Epidermal melanocyte (primary cell): ENCODE results near the gene NR6A1.

ENCODE experiments used
- DNase-seq: peaks from one replicate; pipeline ENCODE4 v3.0.0; 2011; ENCODE audit warnings: low spot score; ENCODE audit not compliant: insufficient read length

Gene NR6A1

DNA sequence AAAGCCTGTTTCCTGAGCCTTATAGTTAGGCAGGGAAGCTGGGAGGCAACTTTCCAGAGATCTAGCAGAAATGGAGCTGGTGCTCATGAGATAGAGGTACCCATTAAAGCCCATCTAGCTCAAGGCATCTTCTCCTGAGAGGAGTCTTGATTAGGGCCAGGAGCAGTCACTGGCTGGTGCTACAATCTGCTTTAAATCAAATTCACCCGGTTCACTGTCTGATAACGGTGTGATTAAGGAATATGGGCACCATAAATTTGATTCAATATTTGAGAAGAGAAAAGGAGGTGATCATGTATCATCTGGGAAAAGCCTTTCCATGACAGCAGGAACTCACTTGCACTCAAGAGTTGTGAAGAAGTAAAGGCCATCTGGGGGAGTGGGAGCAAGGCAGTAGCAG, 240.0 kb downstream of the NR6A1 start:
- DNase-seq, result no peak

GRCh38 chr9:124530246-124530645, 240.9 kb downstream of the NR6A1 start:
- no peak for DNase-seq

DNA sequence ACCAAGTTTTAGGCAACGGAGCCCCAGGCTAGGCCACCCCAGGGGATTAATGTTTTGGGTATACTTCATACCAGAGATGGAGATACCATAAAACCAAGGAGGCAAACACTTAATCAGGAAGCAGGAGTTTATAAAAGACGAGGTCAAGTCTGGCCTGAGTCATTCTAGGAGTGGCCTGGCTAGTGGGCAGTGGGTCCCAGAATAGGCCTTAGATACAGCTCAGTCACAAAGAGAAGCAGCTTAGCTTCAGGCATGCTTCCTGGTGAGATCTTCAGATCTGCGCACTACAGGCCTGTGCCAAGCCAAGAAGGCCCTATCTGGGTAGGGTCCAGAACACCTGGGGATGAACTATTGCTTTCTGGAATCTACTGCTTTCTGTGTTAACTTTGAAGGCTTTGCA, 243.3 kb downstream of the NR6A1 start:
- DNase-seq, result no peak

DNA sequence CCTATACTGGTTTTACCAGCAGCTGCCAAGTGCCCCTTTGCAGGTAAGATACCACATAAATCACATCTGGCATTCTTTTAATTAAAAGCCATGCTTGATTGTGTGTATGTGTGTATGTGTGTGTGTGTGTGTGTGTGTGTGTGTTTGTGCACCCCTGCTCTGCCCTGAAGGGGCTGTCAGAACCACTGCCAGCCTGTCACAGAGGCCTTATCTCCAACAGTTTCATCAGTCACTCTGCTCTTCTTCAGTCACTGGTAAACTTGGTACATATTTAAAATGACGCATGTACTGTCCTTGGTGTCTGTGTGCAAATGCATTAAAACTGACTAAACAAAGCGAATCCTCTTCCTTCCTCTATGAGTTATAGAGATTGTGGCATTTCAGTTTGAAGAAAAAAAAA, 244.9 kb downstream of the NR6A1 start:
- DNase-seq, result no peak

- DNase-seq, result no peak
These were observed 248.7 kb downstream of the NR6A1 start for GRCh38 chr9:124522121-124523098.

GRCh38 chr9:124521142-124521541, 250.0 kb downstream of the NR6A1 start:
- no peak for DNase-seq

GRCh38 chr9:124520206-124520596, 250.9 kb downstream of the NR6A1 start:
- peak; percentile 78 for DNase-seq

DNA sequence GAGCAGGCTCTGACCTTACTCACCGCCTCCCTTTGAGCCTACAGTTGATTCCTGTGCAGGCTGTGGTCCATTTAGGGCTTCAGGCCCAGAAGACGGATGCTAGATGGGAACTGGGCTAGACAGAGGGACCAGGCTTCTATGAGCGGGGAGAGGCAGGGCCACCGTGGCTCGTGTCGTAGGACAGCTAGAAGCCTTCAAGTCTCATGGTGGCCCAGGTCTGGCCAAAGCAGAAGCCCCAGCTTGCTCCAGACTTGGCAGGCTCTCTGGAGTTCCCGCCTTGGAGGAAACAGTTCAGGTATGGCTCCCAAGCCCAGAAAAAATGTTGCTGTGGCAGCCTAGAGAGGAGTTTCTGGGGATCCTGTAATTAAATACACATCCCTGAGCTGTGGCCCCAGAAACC, 253.0 kb downstream of the NR6A1 start:
- DNase-seq, result no peak

DNA sequence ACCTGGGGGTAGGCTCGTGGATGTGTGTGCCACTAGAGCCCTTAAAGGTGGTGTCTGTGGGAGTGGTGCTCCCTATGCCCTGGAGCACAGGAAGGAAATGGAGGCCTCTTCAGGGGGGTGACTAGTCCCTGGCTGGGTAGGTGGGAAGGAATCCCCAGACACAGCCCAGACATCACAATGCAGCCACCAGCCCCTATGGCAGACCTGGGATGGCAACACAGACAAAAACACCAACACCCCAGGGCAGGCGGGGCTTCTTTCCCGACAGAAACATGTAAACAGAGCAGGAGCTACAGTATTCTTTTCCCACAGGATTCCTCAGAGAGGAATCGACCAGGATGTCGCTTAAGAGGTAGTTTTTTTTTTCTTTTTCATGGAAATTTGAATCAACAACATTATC, 253.5 kb downstream of the NR6A1 start:
- no peak for DNase-seq

DNA sequence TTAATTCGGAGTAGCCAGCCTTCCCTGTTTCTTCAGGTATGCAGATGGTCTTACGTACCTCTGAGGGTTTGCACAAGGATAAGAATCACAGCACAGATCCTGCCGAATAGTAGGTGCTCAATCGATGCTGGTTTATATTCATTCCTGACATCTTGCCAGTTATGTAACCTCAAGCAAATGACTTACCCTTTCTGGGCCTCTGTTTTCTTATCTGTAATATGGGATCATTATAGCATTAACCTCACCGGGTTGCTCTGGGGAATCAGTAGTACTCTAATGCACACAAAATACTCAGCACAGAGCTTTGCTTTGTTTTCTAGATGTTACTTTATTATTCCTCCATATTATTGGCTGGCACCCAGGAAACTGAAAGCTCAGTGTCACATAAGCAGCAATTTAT, 256.2 kb downstream of the NR6A1 start:
- DNase-seq, result no peak

DNA sequence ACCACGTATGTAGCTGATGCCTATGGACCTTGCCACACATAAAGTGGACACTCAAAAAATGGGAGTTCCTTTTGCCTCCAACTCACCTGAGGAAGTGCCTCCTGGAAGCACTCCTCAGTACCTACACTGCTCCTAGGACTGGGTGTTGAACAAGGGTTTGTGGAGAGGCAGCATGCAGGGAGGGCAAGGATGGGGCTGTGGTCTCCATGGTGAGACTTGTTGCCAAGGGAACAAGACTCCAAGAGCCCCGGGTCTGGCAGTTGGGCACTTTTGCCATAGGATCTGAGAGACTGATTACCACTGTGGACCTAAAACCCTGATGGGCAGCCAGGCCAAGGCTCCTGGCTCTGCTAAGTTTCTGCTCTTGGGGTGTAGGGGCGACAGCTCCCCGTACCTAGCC, 257.0 kb downstream of the NR6A1 start:
- DNase-seq, result no peak

DNA sequence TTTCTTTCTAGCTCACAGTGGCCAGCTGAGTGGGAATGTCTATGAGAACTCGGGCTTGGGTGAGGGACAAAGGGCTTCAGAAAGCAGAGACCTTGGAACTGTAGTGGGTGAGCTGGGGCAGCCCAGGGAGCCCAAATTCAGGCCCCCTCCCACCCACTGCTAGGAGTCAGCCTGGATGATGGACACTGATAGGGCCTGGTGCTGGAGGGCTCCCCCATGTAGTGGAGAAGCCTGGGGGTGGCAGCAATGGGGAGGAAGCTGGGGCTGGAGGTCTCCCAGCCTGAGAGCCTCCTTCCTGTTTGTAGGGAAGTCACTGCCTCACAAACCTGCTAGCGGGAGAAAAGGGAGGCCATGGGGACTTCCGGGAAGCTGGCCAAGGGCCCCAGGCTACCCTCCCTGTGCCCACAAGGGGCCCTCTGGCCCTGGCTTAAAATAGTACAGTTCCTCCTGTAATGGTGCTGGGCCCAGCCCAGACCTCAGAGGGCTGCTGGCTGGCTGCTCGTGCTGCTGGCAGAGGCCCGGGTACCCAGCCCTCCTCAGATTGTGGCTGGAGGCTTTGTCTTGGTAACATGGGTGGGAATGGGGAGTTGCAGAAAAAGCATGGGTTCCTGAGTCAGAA, 257.6 kb downstream of the NR6A1 start:
- DNase-seq, result no peak

- no peak for DNase-seq
These were observed 258.3 kb downstream of the NR6A1 start for GRCh38 chr9:124512806-124513204.

GRCh38 chr9:124511891-124512805, 259.0 kb downstream of the NR6A1 start:
- DNase-seq, result no peak

DNA sequence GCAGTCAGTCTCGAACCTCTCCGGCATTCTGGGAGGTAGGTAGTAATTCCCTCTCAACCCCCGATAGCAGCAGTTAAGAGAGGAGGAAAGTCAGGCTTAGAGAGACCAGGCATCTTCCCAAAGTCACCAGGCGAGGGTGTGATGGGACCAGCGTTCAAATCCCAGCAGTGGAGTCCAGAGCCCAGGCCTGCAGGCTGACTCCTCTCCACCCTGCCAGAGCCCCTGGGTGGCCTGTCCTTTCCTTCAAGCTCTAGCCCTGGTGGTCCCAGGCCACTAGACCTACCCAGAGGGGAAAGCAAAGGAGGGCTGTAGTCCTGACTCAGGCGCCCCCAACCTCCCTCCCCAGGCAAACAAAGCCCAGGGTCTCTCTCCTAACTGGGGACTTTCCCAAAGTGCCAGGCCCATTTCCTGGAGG, 259.7 kb downstream of the NR6A1 start:
- DNase-seq, result no peak

DNA sequence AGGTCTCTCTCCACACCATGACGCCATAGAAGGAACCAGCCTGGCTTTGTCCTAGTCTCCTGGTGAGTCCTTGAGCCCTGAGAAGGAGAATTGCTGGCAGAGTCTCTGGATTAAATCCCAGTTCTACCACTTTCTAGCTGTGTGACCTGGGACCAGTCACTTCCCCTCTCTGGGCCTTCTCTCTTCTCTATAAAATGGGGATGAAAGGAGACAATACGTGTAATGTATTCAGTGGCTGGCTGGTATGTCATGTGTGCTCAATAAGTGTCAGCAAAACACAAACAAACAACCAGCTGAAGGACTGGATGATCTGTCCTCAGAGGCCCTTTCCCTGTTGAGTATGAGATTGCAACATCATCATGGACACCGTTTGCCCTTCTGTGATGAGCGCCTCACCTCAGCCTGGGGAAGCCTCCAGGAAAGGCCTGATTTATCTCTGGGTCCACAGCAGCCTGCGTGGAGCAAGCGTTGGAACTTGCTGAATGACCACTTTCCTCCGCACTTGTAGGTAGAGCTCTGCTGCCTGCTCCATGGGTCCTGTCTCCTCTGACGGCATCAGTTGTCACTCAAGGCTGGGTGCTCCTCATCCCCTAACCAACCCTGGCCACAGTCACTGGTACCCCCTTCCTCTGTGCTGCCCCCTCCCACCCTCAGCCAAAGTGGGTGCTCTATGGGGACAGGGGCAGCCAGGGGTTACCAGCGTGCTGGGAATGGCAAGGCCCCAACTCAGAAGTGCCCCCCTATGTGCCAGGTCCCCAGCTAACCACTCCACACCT, 260.3 kb downstream of the NR6A1 start:
- no peak for DNase-seq

DNA sequence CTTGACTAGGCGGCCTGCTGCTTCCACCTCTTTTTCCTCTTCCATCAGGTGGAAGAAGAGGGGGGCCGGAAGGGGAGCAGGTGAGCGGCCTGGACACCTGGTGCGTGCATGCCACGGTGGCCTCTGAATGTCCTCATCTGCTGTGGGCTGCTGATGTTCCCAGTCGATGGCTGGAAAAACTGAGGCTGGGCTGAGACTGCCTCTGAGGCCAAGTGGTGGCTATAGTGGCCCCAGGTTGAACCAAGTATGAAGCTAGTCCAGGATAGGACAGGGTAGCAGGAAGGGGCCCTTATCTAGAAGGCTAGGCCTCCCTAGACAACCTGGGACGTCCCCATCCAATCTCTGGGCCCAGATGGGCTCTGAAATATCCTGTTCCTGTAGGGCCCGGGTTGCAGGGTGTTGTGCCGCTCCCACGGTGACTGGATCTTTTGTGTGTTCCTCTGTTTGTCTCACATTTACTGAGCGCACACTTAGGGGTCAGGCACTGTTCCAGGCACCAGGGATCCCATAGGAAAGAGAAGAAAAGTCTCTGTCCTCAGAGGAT, 263.2 kb downstream of the NR6A1 start:
- no peak for DNase-seq

- DNase-seq, result no peak
These were observed 263.9 kb downstream of the NR6A1 start, which contains the start of gene NR5A1 for GRCh38 chr9:124506931-124507879. Gene NR5A1 (minus strand): TSS chr9:124507399. CDS start chr9:124503395, 4,004 bp downstream.

DNA sequence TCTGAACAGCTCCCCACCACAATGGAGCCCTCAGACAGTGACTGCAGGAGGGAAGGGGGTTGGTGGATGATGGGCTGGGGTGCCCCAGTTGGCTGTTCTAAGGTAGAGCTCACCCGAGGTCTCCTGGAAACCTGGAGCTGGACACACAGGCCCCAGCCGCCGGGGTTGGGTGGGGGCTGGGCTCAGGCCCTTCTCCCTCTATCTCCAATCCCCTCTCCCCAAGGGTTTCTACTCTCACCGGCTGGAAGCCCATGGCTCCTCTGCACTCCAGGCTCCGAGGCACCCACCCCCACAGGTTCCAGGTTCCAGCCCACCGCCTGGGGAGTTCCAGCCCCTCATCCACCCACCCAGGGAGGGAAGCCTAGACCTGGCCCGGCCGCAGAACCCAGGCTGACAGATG, 264.7 kb downstream of the NR6A1 start:
- no peak for DNase-seq
